GM12891 (cell line): ENCODE measurements around the gene TMEM179.

Experiments
- DNase-seq: peaks from one replicate; pipeline ENCODE4 v3.0.0; 2011; ENCODE audit warnings: low spot score; ENCODE audit not compliant: insufficient read length
- FAIRE-seq: peaks from 2 replicates; lab custom pipeline; 2011; peaks lifted over from hg19 to GRCh38; lab: Jason Lieb, UNC
- PAX5 ChIP-seq: IDR thresholded peaks from 2 replicates; pipeline ENCODE4 v1.6.1; 2011; ENCODE audit warnings: low read length, moderate library complexity, mild to moderate bottlenecking; ENCODE audit not compliant: insufficient read depth, severe bottlenecking
- POLR2A ChIP-seq: IDR thresholded peaks from 2 replicates; pipeline ENCODE4 v1.6.1; 2011; ENCODE audit warnings: low read depth, low read length, control low read depth
- POLR2AphosphoS5 ChIP-seq: IDR thresholded peaks from 2 replicates; pipeline ENCODE4 v1.6.1; 2011; ENCODE audit warnings: low read depth, low read length, control low read depth
- POU2F2 ChIP-seq: IDR thresholded peaks from 2 replicates; pipeline ENCODE4 v1.6.1; 2011; ENCODE audit warnings: low read depth, mild to moderate bottlenecking, control low read depth, low read length, moderate library complexity
- SPI1 ChIP-seq: IDR thresholded peaks from 2 replicates; pipeline ENCODE4 v1.6.1; 2011; ENCODE audit warnings: low read depth, low read length, control low read depth
- TAF1 ChIP-seq: IDR thresholded peaks from 2 replicates; pipeline ENCODE4 v1.6.1; 2011; ENCODE audit warnings: low read depth, low read length, control low read depth

TMEM179 gene

DNA sequence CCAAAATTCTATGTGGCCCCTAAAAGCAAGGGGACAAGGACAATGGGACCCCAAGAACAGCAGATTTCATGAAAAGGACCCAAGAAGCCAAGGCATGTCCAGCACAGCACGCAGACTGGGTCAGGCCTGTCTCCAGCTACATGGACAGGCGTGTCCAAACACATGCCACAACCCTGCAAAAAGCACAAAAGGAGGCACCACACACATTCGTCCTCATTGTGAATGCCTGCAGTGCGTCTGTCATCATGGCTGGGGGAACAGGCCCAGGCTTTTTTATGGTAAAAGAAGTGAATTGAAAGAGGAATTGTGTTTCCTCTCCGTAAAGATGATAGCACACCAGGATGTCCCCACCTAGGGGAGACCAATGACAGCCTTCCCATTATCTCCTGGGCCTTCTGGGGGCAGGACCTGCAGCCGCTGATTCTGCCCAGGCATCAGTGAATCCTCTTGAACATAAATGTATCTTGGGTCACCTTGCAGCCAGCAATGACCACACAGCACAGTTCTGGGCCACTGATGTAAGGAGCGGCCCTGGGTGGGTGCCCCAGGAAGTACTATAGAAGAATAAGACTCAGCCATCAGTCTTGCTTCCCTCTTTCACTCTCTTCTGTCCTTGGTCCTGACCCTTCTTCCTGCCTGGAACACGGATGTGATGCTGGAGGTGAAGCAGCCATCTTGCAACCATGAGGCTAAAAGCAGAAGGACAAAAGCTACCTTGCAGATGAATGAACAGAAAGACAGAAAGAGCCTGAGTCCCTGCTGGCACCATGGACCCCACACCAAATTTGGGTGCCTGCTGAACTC is 54.8 kb downstream of the TMEM179 start:
- FAIRE-seq, result no peak

DNA sequence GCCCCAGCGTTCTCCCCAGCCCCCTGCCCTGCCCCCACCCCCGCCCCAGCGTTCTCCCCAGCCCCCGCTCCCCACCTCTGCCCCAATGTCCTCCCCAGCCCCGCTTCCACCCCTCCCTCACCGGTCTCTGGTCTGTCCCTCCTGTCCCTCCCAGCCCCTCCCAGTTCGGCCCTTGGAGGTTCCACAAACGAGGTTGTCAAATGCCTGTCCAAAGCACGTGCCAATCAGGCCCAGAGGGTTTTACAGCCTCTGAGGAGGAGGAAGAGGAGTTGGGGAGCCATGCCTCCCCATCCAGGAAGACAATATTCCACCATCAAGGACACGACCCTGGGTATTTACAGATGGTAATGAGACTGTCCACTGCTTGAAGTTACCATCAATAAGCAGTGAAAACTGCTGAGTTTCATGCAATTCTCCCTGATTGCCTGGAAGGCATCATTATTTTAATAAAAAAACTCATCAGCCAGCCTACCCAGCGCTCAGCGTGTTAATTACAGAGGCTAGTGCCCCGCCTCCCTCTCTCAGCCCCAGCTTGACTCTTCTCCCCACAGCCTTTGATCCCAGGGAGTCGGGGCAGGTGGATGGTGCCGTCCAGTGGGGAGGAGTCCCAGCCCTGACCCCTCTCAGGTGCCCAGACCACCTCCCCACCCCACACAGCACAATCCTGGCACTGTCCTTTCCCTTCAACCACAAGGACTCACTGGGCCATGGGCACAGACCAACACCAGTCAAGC is 55.6 kb downstream of the TMEM179 start:
- FAIRE-seq, result no peak

More for the DNA sequence above, 54.8 kb downstream of the TMEM179 start:
- no peak for DNase-seq
- TF ChIP-seq PAX5, result no peak
- no peak for TF ChIP-seq POLR2A
- no peak for TF ChIP-seq POLR2AphosphoS5
- TF ChIP-seq POU2F2, result no peak
- TF ChIP-seq SPI1, result no peak
- no peak for TF ChIP-seq TAF1

DNA sequence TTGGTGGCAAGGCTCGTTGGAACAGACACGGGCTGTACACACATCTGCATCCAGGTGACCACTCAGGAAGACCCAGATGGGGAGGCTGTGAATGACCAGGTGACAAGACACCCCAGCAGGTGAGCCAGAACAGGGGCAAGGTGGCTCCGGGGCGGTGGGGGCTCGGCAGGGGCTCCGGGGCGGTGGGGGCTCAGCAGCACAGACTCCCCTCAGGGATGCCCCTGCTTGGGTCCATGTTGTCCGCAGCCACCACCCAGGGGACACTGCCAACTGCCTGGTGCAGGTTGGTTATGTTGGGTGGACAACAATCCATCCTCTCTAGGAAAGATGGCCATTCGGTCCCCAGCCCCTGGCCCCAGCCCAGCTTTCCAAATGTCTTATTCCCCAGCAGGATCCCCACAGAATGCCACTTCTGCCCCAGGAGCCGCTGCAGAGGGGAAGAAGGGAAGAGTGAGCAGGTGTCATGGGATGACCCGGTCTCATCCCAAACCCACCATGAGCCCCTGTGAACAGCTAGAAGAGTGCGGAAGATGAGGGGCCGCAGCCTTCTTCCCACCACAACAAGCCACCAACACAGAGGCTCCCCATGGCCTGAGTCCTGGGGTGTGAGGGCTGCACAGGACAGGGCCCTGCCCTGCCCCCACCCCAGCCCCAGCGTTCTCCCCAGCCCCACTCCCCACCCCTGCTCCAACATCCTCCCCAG is 56.4 kb downstream of the TMEM179 start:
- TF ChIP-seq TAF1 (no peak), POU2F2 (no peak), PAX5 (no peak), SPI1 (no peak)
- FAIRE-seq, result no peak
- DNase-seq, result no peak

More for the DNA sequence above, 55.6 kb downstream of the TMEM179 start:
- no peak for TF ChIP-seq POLR2AphosphoS5
- TF ChIP-seq PAX5, result no peak
- TF ChIP-seq TAF1, result no peak
- no peak for TF ChIP-seq POLR2A
- TF ChIP-seq POU2F2, result no peak
- no peak for TF ChIP-seq SPI1
- no peak for DNase-seq

DNA sequence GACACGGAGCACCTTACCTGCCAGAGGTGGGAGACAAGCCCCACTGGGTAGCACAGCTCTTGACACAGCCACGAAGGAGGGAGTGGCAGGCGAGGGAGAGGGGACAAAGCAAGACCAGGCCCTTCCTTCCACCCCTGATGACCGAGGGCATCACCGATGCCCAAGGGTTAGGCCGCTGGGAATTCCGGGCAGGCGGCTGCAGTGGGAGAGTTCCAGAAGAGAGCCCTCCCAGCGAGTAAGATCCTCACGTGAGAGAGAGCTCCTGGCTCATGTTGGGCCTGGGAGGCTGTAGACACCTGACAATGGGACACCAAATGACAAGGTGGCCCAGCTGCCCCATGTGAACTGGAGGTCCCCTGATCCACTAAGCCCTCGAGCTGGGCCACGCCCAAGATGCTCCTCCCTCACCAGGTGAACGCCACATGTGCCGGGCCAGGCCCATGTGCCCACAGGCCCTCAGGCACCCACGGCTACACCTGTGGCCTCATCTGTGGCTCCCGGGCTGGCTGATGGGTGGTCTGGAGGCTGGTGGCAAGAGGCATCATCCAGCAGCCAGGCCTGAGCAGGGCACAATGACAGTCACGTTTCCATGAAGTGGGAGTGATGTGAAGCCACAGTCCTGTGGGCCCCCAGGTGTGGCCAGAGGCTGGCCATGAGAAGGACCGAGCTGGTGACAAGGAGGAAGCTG is 57.1 kb downstream of the TMEM179 start:
- no peak for FAIRE-seq
- no peak for DNase-seq
- TF ChIP-seq POLR2A (no peak), TAF1 (no peak), PAX5 (no peak), POU2F2 (no peak), SPI1 (no peak), POLR2AphosphoS5 (no peak)

DNA sequence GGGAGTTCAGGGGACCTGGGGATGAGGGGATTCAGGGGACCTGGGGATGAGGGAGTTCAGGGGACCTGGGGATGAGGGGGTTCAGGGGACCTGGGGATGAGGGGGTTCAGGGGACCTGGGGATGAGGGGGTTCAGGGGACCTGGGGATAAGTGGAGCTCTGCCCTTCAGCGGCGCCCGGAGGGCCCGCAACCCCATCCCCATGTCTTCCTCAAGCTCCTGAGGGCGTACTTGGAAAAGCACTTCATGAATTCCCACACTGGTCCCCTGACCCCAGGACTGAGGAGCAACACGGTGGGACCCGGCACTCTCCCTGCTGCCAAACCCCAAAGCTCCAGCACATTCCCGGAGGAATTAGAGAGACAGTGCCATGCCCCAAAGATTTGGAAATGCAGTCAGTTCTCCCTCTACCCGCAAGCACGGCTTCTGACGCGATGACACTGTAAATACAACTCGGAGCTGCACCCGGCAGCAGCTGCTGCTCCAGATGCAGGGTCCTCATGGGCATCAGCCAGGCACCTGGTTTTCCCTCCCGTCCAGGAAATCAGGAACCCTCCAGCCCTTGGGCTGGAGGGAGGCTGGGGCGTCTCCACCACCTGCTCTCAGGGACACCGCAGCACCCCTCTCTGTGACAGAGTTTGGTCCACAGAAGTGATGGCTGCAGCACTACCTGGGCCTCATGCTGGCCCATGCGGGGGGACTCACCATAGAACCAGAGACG is 57.8 kb downstream of the TMEM179 start:
- FAIRE-seq, result no peak
- no peak for DNase-seq
- TF ChIP-seq SPI1, result no peak
- TF ChIP-seq POU2F2, result no peak
- TF ChIP-seq TAF1, result no peak
- no peak for TF ChIP-seq PAX5
- no peak for TF ChIP-seq POLR2AphosphoS5
- no peak for TF ChIP-seq POLR2A

DNA sequence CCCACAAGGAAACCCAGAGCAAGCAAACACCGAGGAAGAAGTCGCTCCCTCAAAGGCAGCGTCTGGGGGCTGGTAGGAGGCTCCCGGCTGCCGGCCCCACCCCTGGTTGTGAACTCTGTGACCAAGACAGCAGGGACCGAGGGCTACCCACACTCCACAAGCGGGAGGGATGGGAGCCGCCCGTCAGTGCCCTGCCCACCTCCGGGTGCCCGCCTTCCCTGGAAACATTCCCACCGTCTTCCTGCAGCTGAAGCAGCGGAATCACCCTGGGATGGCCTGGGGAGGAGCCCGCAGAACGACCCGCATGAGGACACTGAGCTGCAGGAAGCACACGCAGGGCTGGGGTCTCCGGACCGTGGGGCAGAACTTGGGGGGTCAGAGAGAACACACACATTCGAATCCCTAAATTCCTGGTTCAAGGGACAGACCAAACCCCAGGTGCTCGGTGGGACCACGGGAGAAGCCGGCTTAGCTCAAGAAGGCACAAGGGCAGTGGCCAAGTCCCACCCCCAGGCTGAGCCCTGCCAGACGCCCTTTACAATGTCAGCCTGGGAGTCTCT is 58.5 kb downstream of the TMEM179 start:
- TF ChIP-seq POU2F2 (no peak), POLR2A (no peak), POLR2AphosphoS5 (no peak), SPI1 (no peak), PAX5 (no peak), TAF1 (no peak)
- DNase-seq (no peak), FAIRE-seq (no peak)

DNA sequence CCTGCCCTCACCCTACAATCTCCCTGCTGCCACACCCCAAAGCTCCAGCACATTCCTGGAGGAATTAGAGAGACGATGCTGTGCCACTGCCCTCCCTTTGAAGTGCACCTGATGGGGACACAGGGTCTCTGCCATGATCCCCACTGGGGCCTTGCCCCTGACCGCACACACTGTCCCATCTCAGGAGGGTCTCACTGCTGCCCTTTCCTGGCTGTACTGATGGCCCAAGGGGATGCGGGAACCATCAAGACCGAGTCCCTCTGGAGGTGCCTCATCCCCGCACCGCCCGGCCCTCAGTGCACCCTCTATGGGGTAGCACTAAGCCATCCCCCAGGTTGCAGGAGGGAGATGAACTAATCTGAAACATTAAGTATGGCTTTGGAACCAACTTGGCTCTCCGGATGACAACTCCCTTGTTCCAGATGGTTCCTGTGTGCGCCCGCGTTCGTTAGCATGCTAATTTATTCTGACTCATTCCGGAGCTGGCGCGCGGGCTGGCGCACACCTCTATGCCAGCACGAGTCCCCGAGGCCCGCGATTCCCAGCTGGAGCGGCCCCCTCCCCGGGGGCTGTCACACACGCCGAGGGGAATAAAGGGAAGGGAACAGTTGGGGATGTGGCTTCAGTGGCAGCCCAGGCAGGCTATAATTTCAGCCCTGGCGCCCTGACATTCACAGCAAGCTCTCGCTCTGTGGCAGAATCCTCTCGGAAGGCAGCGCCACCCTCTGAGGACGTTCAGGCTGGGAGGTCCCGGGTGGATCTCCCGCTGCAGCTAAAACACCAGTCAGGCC is 59.2 kb downstream of the TMEM179 start:
- no peak for TF ChIP-seq POLR2AphosphoS5
- DNase-seq (no peak), FAIRE-seq (no peak)

DNA sequence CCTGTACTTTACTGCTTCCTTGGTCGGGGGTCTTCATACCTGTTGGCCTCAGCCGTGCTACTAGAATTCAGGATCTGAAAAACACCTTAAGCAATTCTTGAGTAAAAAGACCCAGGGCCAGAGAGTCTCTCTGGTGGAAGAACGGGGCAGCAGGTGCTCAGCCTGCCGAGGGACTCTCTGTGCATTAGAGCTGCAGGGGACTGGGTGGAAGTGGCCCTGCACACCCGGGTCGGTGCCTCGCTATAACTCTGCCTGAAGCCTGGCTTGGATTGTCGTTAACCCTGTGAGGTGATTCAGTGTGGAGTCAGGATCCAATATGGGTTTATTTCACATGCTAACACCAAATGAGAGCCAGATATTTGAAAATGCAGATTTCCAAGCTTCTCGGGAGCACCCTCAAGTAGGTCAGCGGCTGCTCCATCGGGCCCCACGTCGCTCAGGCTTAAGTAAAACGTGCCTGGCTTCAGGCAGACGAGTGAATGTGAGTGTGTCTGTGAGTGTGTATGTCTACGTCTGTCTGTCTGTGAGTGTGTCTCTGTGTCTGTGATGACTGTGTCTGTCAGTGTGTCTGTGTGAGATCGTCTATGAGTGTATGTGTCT is 60.1 kb downstream of the TMEM179 start:
- DNase-seq (no peak), FAIRE-seq (no peak)
- TF ChIP-seq SPI1 (no peak), TAF1 (no peak), POU2F2 (no peak), POLR2AphosphoS5 (no peak), POLR2A (no peak), PAX5 (no peak)
